GM23248 (cell line): ENCODE measurements around the gene CNIH1. TPM values are rescaled to one million over a fixed set of nuclear protein-coding genes. Genes with fewer than 3 reads are reported as not detected.
"Not testable (repeated sequence)": the region's sequence is repeated elsewhere in the genome, so short reads cannot be mapped to it uniquely, and the experiment has no call there.

Experiments
- DNase-seq: peaks from one replicate; pipeline ENCODE4 v3.0.0-alpha.2; 2015
- H2AFZ ChIP-seq: fragments of 200-600 bp; sonication (generic); 2 replicates; pipeline ENCODE4 v1.6.1; 2016; ENCODE audit warnings: antibody characterized with exemption
- H3F3A ChIP-seq: fragments of 200-600 bp; sonication (generic); 2 replicates; pipeline ENCODE4 v1.6.1; 2016; ENCODE audit warnings: mild to moderate bottlenecking, antibody characterized with exemption, mixed run types; ENCODE audit not compliant: insufficient read depth
- H3K27ac ChIP-seq: fragments of 200-600 bp; sonication (generic); 2 replicates; pipeline ENCODE4 v1.5.1; 2016; ENCODE audit warnings: mild to moderate bottlenecking
- H3K27me3 ChIP-seq: fragments of 200-600 bp; sonication (generic); replicated peaks from 2 replicates; pipeline ENCODE4 v1.6.1; 2016; ENCODE audit warnings: mild to moderate bottlenecking; ENCODE audit not compliant: insufficient read depth
- H3K36me3 ChIP-seq: fragments of 200-600 bp; sonication (generic); 2 replicates; pipeline ENCODE4 v1.6.1; 2016; ENCODE audit warnings: low read depth, mild to moderate bottlenecking
- H3K4me1 ChIP-seq: fragments of 200-600 bp; sonication (generic); 2 replicates; pipeline ENCODE4 v1.6.1; 2016; ENCODE audit warnings: mild to moderate bottlenecking; ENCODE audit not compliant: insufficient read depth
- H3K4me2 ChIP-seq: fragments of 200-600 bp; sonication (generic); one replicate; pipeline ENCODE4 v1.6.1; 2016; ENCODE audit warnings: mild to moderate bottlenecking; ENCODE audit not compliant: unreplicated experiment
- H3K4me3 ChIP-seq: fragments of 200-600 bp; sonication (generic); 2 replicates; pipeline ENCODE4 v1.5.1; 2016; ENCODE audit warnings: mild to moderate bottlenecking
- H3K79me2 ChIP-seq: fragments of 200-600 bp; sonication (generic); 2 replicates; pipeline ENCODE4 v1.6.1; 2016; ENCODE audit warnings: mild to moderate bottlenecking; ENCODE audit not compliant: insufficient read depth
- H3K9ac ChIP-seq: fragments of 200-600 bp; sonication (generic); 2 replicates; pipeline ENCODE4 v1.6.1; 2016; ENCODE audit warnings: mild to moderate bottlenecking
- H3K9me2 ChIP-seq: fragments of 200-600 bp; sonication (generic); 2 replicates; pipeline ENCODE4 v1.6.1; 2016; ENCODE audit warnings: mixed run types, mild to moderate bottlenecking, moderate library complexity; ENCODE audit not compliant: insufficient read depth
- H3K9me3 ChIP-seq: fragments of 200-600 bp; sonication (generic); one replicate; pipeline ENCODE4 v1.6.1; 2017; ENCODE audit warnings: low read depth
- H4K20me1 ChIP-seq: fragments of 200-600 bp; sonication (generic); 2 replicates; pipeline ENCODE4 v1.6.0; 2016; ENCODE audit not compliant: insufficient read depth
- EZH2 ChIP-seq: fragments of 200-600 bp; sonication (generic); IDR thresholded peaks from 2 replicates; pipeline ENCODE4 v1.6.1; 2018; ENCODE audit warnings: antibody characterized with exemption, mild to moderate bottlenecking; ENCODE audit not compliant: insufficient read depth, poor library complexity, severe bottlenecking
- EZH2phosphoT487 ChIP-seq: fragments of 200-600 bp; sonication (generic); IDR thresholded peaks from 2 replicates; pipeline ENCODE4 v1.6.1; 2018; ENCODE audit warnings: antibody characterized with exemption, moderate library complexity, mild to moderate bottlenecking, low read depth; ENCODE audit not compliant: insufficient read depth
- WGBS, 2 experiments: methylation state at CpG; one replicate each; pipeline ENCODE4 v1.1.6; 2015 to 2017; ENCODE audit warnings: low lambda C conversion rate in 2 of 2, low coverage in 1 of 2; ENCODE audit errors: missing lambda C conversion rate in 2 of 2; 5-methylcytosine and 5-hydroxymethylcytosine counted together
- in situ Hi-C: fragments of 300-500 bp; cut with MboI; formaldehyde crosslinking; loops from 2 replicates; pipeline ENCODE4 v1.15.0; 2020
- polyA plus RNA-seq: library from polyadenylated mRNA; unstranded; fragments of >200 nt; fragmentation: Nextera tagmentation; extraction: Ambion mirVana; gene quantifications from 2 replicates; pipeline ENCODE4 v1.2.1, GENCODE V29; 2016
- total RNA-seq: library from RNA; depleted of rRNA; stranded (reverse); fragments of >200 nt; shearing (Covaris generic); gene quantifications from 2 replicates; pipeline ENCODE4 v1.2.3, GENCODE V29; 2014

The CNIH1 gene
- total and polyA plus RNA-seq, 2 experiments from 2014 or later: 259 to 315 TPM

DNA sequence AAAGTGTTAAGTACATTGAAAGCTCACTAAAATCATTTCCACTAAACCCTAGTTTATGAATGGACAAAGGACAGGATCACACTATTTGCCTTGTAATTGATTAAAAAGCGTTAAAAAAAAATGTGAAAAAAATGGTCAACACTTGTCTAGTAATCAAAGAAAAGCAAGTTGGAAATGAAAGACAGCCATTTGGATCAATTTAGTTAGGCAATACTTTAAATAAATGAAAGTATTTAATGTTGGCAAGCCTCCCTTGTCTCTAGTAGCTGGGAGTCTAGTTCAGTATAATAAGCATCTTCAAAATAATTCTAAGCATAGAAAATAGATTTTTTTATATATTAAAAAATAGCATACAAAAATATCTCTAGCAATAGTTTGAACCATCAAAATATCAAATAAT is 14.2 kb upstream of the CNIH1 start:
- no peak for DNase-seq
- Histone ChIP-seq H3K36me3 (no peaks in the 10 kb centered on the region), H3K79me2 (no peaks in the 10 kb centered on the region), H3K27ac (no peak overlapping the region), H3K4me3 (no peak overlapping the region), H2AFZ (no peak overlapping the region), H3K4me2 (no peak overlapping the region), H3K9me2 (no peaks in the 10 kb centered on the region), H3K9ac (no peak overlapping the region), H4K20me1 (no peaks in the 10 kb centered on the region), H3F3A (peaks cover 38% of the 10 kb centered on the region), H3K27me3 (no peaks in the 10 kb centered on the region), H3K4me1 (peaks cover 25% of the 10 kb centered on the region), H3K9me3 (no peaks in the 10 kb centered on the region)
- 32 to 64% methylated on average over 1 of the region's 1 CpG for WGBS, 2 experiments
- TF ChIP-seq EZH2phosphoT487: no peak
- no peak for TF ChIP-seq EZH2
- in situ Hi-C loops: no loop called here

DNA sequence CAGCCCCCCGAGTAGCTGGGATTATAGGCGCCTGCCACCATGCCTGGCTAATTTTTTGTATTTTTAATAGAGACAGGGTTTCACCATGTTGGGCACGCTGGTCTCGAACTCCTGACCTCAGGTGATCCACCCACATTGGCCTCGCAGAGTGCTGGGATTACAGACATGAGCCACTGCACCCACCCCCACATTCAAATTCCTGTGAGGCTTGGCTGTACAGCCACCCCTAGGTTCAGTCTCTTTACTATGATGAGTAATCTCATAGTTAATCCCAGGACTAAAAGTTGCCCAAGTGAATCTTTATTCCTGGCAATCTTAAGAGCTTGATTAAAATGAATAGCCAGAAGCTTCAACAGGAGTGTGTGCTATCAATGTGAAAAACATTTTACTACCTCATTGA is 12.8 kb upstream of the CNIH1 start:
- in situ Hi-C loops, H4K20me1 ChIP-seq, H3K9me2 ChIP-seq, H3K9ac ChIP-seq, H3K79me2 ChIP-seq, H3K27me3 ChIP-seq, H3K9me3 ChIP-seq, H2AFZ ChIP-seq, H3K4me2 ChIP-seq, H3K4me3 ChIP-seq, H3K36me3 ChIP-seq: not testable (repeated sequence)
- Histone ChIP-seq H3K27ac (peak overlapping the region; percentile 62), H3F3A (peaks cover 47% of the 10 kb centered on the region), H3K4me1 (peaks cover 30% of the 10 kb centered on the region)
- DNase-seq: peak; percentile 82
- WGBS, 2 experiments: 58 to 63% methylated on average over 5 of the region's 5 CpGs

DNA sequence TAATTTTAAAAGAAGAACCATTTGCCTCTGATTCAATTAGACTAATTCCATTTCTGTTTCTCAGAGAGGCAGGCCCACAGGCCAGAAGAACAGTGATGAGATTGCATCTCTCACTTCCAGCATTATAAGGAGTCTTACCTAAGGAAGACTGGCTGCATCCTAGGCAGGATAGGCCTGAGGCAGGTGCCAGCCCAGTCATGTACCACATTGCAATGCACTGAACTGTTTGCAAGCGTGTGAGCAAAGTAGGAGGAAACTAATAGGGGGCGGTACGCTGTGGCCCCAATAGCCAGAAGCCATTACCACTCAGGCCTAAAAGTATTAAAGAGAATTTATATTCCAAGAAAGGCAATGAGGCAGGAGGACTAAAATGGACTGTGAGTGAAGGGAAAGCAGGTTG is 12.1 kb upstream of the CNIH1 start:
- H3K9me2 ChIP-seq: no peaks in the 10 kb centered on the region
- TF ChIP-seq EZH2 (no peak), EZH2phosphoT487 (no peak)
- H3K79me2 ChIP-seq: no peaks in the 10 kb centered on the region
- H3K27ac ChIP-seq: no peak overlapping the region
- no peak overlapping the region for H3K9ac ChIP-seq
- peaks cover 30% of the 10 kb centered on the region for H3K4me1 ChIP-seq
- H3K4me3 ChIP-seq: no peak overlapping the region
- in situ Hi-C loops: no loop called here
- no peaks in the 10 kb centered on the region for H3K9me3 ChIP-seq
- peaks cover 47% of the 10 kb centered on the region for H3F3A ChIP-seq
- no peaks in the 10 kb centered on the region for H3K27me3 ChIP-seq
- H3K36me3 ChIP-seq: no peaks in the 10 kb centered on the region
- no peak overlapping the region for H2AFZ ChIP-seq
- H3K4me2 ChIP-seq: no peak overlapping the region
- no peak for DNase-seq
- no peaks in the 10 kb centered on the region for H4K20me1 ChIP-seq
- 82% methylated on average over 3 of the region's 3 CpGs for WGBS, 2 experiments

DNA sequence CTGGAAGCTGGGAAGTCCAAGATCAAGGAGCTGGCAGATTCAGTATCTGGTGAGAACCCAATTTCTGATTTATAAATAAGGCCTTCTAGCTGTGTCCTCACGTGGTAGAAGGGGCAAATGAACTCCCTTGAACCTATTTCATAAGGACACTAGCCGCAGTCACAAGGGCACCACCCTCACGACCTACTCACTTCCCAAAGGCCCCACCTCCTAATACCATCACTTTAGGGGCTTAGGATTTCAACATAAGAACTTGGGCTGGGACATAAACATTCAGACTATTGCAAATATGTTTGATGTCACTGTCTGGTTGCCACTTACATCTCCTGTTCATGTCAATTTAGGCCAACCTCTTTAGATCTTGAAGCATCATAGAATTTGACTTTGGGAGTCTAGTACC is 10.8 kb upstream of the CNIH1 start:
- Histone ChIP-seq H3K79me2 (no peaks in the 10 kb centered on the region), H3K4me1 (peaks cover 36% of the 10 kb centered on the region), H3K27me3 (no peaks in the 10 kb centered on the region), H3K4me2 (no peak overlapping the region), H2AFZ (no peak overlapping the region), H3K9me2 (no peaks in the 10 kb centered on the region), H3K36me3 (no peaks in the 10 kb centered on the region), H3K9ac (no peak overlapping the region), H3K4me3 (no peak overlapping the region), H4K20me1 (no peaks in the 10 kb centered on the region), H3K9me3 (no peaks in the 10 kb centered on the region), H3K27ac (no peak overlapping the region), H3F3A (peaks cover 42% of the 10 kb centered on the region)
- TF ChIP-seq EZH2phosphoT487: no peak
- TF ChIP-seq EZH2: no peak
- in situ Hi-C loops: no loop called here
- 97 to 99% methylated on average over 3 of the region's 3 CpGs for WGBS, 2 experiments
- no peak for DNase-seq

DNA sequence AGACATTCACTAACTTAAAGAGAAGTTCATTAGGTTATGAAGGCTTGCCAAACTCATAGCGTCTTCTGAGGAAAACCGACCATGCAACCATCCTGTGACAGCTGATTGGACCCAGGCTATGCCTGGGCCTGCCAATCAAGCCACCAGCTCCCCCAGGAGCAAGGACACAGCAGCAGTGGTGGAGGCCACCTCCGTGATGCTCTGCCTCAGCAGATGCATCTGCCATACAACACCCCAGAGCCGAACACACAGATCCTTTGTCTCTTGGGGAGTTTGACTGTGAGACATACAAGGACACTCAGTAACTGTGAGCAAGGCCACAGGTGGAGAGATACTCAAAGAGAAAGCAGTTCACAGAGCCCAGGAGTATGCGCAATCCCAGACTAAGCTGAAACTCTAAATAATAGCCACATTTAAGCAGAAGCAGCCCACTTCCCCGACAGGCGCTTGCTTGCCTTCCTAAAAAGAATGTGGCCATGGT is 10.0 kb upstream of the CNIH1 start:
- Histone ChIP-seq H2AFZ (no peak overlapping the region), H3K9ac (no peak overlapping the region), H3K79me2 (no peaks in the 10 kb centered on the region), H3K4me2 (peak overlapping the region; percentile 53), H3K9me3 (no peaks in the 10 kb centered on the region), H3K36me3 (no peaks in the 10 kb centered on the region), H3K9me2 (no peaks in the 10 kb centered on the region), H3F3A (peaks cover 42% of the 10 kb centered on the region), H3K27me3 (no peaks in the 10 kb centered on the region), H3K27ac (no peak overlapping the region; the same call in 1 of the 2 replicates), H3K4me3 (no peak overlapping the region), H3K4me1 (peaks cover 42% of the 10 kb centered on the region), H4K20me1 (no peaks in the 10 kb centered on the region)
- TF ChIP-seq EZH2 (no peak), EZH2phosphoT487 (no peak)
- in situ Hi-C loops: no loop called here
- 83 to 88% methylated on average over 7 of the region's 7 CpGs for WGBS, 2 experiments
- no peak for DNase-seq
